ENCODE measurements around the gene BCAS4. TPM values are rescaled to one million over a fixed set of nuclear protein-coding genes. Genes with fewer than 3 reads are reported as not detected.

The BCAS4 gene
- total RNA-seq, 1 donor from 2014 or later: 15.7 TPM

DNA sequence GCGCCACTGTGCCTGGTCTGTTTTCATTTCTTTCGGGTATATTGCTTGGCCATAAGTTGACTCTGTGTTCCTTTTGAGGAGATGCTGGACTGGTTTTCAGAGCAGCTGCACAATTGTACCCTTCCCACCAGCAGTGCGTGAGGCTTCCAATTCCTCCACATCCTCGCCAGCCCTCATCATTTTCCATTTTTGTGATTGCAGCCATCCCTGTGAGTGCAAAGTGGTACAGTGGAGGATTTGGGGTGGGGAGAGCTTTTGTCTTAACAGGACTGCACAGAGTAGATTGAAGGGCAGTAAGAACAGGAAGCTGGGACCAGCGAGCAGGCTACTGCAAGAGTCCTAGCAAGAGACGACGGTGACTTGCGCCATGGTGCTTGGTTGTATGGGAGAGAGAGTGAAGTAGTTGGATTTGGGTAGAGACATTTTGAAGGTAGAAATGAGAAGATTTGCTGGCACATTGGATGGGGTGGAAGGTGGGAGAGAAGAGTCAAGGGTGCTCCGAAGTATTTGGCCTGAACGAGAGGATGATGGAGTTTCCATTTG is 18.3 kb downstream of the BCAS4 start:
- TF ChIP-seq, protein P1, sequence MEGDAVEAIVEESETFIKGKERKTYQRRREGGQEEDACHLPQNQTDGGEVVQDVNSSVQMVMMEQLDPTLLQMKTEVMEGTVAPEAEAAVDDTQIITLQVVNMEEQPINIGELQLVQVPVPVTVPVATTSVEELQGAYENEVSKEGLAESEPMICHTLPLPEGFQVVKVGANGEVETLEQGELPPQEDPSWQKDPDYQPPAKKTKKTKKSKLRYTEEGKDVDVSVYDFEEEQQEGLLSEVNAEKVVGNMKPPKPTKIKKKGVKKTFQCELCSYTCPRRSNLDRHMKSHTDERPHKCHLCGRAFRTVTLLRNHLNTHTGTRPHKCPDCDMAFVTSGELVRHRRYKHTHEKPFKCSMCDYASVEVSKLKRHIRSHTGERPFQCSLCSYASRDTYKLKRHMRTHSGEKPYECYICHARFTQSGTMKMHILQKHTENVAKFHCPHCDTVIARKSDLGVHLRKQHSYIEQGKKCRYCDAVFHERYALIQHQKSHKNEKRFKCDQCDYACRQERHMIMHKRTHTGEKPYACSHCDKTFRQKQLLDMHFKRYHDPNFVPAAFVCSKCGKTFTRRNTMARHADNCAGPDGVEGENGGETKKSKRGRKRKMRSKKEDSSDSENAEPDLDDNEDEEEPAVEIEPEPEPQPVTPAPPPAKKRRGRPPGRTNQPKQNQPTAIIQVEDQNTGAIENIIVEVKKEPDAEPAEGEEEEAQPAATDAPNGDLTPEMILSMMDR (conservative IDR thresholded peaks at IDR 0.05; ENCODE audit: low read depth, low read length): no peak
- no peak for DNase-seq (ENCODE audit: low read depth)
- H3K4me3 ChIP-seq (ENCODE audit: low read depth, low read length): no peak overlapping the region

DNA sequence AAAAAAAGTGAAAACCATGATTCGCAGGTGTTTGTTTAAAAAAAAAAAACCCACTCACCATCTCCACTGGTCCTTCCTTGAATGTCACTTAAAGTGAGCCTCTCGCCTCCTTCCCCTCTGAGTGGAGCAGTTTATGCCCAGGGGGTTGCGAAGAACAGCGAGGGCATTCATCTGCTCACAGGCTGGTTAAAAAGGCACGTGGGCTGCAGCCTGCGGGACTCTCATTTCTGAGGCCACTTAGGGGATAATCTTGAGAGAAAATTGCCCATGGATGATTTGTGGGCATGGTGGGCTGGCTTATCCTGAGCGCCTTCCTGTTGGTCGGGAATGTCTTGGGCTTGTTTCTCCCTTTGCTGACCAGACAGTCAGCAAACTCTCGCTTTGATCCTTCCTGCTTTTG is 18.9 kb downstream of the BCAS4 start:
- TF ChIP-seq, protein P1 (conservative IDR thresholded peaks at IDR 0.05; ENCODE audit: low read depth, low read length): no peak
- DNase-seq (ENCODE audit: low read depth): no peak
- H3K4me3 ChIP-seq (ENCODE audit: low read depth, low read length): no peak overlapping the region

DNA sequence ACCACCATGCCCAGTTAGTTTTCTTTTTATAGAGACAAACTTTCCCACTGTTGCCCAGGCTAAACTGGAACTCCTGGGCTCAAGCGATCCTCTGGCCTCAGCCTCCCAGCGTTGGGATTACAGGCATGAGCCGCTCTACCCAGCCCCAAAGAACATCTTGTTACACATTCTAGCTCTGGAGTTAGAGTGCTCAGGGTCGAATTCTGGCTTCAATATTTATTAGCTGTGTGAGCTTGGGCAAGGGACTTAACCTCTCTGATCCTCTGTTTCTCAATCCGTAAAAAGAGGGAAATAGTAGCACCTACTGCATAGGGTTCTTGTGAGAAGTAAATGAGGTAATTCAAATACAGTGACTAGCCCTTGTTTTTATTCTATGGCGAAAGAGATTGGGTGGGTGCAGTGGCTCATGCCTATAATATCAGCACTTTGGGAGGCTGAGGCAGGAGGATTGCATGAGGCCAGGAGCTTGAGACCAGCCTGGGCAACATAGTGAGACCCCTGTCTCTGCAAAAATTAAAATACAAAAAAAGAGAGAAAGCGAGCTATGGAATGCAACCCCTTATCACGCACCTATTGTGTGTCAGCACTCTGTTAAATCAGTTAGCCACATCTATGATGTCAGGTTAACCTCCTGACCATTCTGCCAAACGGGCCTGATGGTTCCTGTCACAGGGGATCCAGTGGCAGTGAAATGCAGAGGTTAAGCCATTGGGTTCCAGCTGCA is 19.7 kb downstream of the BCAS4 start:
- TF ChIP-seq, protein P1 (conservative IDR thresholded peaks at IDR 0.05; ENCODE audit: low read depth, low read length): no peak
- no peak overlapping the region for H3K4me3 ChIP-seq (ENCODE audit: low read depth, low read length)
- no peak for DNase-seq (ENCODE audit: low read depth)

DNA sequence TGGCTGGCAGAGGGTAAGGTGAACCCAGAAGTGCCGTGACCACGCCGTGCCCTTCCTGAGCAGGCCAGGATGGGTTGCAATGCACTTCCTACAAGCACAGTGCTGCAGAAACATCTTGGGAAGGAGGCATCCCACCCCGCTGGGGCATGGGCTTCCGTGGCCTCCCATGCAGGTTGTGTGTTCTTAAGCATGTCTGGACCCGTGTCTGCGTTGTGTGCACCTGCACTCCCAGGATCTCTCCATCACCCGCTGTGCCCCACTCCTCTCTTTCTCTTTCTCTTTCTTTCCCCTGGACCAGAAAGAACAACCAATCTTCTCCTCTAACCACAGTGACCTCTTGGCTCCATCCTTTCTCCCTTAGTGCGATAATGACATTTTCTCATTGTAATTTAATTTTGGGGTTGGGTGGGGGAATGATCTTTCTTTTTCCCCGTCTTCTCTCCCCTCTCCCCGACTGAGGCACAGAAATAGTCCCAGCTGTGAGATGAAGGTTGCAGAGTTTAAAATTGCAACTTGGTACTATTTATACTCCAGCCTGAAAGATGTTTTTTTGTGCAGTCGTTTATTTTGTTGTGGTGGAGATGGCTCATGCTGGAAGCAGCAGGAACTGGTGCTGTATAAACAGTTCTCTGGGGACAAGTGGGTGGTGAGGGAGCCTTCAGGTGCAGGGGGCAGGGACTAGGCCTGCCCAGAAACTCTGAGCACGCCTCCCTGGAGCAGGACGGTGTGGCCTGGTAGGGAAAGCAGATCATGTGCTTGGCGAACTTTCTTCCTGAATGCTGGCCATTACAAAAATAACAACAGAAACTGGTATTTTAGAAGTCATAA is 20.5 kb downstream of the BCAS4 start:
- TF ChIP-seq, protein P1 (conservative IDR thresholded peaks at IDR 0.05; ENCODE audit: low read depth, low read length): no peak
- DNase-seq (ENCODE audit: low read depth): no peak
- H3K4me3 ChIP-seq (ENCODE audit: low read depth, low read length): no peak overlapping the region

DNA sequence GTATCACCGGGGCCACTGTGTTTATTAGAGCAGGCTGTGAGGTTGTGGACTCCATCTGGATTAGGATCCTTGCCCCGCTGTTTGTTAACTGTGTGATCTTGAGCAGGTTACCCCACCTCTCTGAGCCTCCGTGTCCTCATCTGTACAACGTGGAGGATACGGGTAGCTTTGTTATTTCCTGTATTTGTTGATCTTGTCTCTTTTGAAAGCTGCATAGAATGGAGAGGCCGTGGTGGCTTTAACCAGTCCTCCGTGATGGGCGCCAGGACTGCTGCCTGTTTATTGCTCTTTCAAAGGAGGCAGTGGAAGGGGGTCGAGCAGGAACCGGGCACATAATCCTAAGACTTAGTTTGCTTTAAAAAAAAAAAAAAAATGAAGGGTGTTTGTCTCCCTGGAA is 22.9 kb downstream of the BCAS4 start:
- no peak overlapping the region for H3K4me3 ChIP-seq (ENCODE audit: low read depth, low read length)
- no peak for DNase-seq (ENCODE audit: low read depth)
- TF ChIP-seq, protein P1 (conservative IDR thresholded peaks at IDR 0.05; ENCODE audit: low read depth, low read length): no peak

DNA sequence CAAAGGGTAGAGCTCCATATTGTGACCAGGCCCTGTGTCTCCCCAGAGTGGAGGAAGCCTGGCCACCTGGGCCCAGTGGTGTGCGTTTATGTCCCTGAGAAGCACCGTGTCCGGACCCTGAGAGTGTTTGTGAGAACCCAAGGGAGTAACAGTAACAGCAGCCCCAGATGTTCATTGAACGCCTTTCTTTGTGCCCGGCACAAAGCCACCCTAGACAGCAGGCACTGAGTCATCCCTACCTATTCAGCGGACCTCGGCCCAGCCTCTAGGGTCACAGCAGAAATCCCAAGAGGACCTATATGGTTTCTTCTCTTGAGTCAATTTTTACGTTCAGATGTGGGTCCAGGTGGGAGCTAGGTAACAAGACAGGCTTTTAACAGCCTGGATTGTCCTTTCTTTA is 24.5 kb downstream of the BCAS4 start:
- DNase-seq (ENCODE audit: low read depth): no peak
- H3K4me3 ChIP-seq (ENCODE audit: low read depth, low read length): no peak overlapping the region
- TF ChIP-seq, protein P1 (conservative IDR thresholded peaks at IDR 0.05; ENCODE audit: low read depth, low read length): no peak

Measured in epithelial cell of proximal tubule (primary cell).